ACC112 (cell line): ENCODE measurements around the gene SHROOM3.

Experiments
- H2AFZ ChIP-seq: fragments of 200-600 bp; sonication (generic); one replicate; pipeline ENCODE4 v1.6.0; 2017; ENCODE audit warnings: antibody characterized with exemption, low read length; ENCODE audit not compliant: unreplicated experiment
- H3K27ac ChIP-seq: fragments of 200-600 bp; sonication (generic); 2 replicates; pipeline ENCODE4 v1.5.1; 2014; ENCODE audit warnings: low read depth, mild to moderate bottlenecking, antibody characterized with exemption, low read length, moderate library complexity
- H3K27me3 ChIP-seq: fragments of 200-600 bp; sonication (generic); 2 replicates; pipeline ENCODE4 v1.6.1; 2014; ENCODE audit warnings: mild to moderate bottlenecking, antibody characterized with exemption, low read length, moderate library complexity, mixed read lengths; ENCODE audit not compliant: insufficient read depth
- H3K36me3 ChIP-seq: fragments of 200-600 bp; sonication (generic); 2 replicates; pipeline ENCODE4 v1.6.1; 2016; ENCODE audit warnings: mild to moderate bottlenecking, antibody characterized with exemption, low read length, moderate library complexity, mixed read lengths; ENCODE audit not compliant: insufficient read depth
- H3K4me1 ChIP-seq: fragments of 200-600 bp; sonication (generic); one replicate; pipeline ENCODE4 v1.6.1; 2016; ENCODE audit warnings: low read length, mixed read lengths; ENCODE audit not compliant: insufficient read depth, unreplicated experiment, control insufficient read depth
- H3K4me3 ChIP-seq: fragments of 200-600 bp; sonication (generic); 2 replicates; pipeline ENCODE4 v1.5.1; 2014; ENCODE audit warnings: mild to moderate bottlenecking, low read depth, low read length
- H3K79me2 ChIP-seq: fragments of 200-600 bp; sonication (generic); one replicate; pipeline ENCODE4 v1.6.0; 2016; ENCODE audit warnings: low read length; ENCODE audit not compliant: control insufficient read depth, unreplicated experiment, insufficient read depth

The SHROOM3 gene

DNA sequence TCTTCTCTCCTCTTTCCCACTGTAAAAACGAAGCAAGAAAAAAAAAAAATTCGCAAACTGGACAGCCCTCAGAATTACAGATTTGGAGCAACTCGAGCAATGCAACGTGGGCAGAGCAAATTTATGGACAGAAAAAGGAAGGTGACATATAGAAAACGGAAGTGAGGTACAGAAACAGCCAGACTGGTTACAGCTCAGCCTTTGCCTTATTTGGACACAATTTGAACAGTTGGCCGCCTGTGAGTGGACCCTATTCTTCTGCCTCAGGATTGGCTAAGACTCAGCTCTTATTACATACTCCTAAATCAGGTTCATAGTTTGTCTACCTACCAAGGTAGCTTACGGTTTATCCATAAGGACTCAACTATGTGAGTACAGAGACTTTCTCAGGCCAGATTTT lies 364.1 kb downstream of the SHROOM3 start:
- no peak overlapping the region for H2AFZ ChIP-seq
- no peaks in the 10 kb centered on the region for H3K27me3 ChIP-seq
- H3K4me3 ChIP-seq, result no peak overlapping the region
- no peaks in the 10 kb centered on the region for H3K36me3 ChIP-seq
- no peak overlapping the region for H3K27ac ChIP-seq
- H3K4me1 ChIP-seq, result peaks cover 9% of the 10 kb centered on the region
- no peaks in the 10 kb centered on the region for H3K79me2 ChIP-seq

- no peaks in the 10 kb centered on the region for H3K27me3 ChIP-seq
- H3K4me3 ChIP-seq, result no peak overlapping the region
- H2AFZ ChIP-seq, result no peak overlapping the region
- peaks cover 9% of the 10 kb centered on the region for H3K4me1 ChIP-seq
- H3K79me2 ChIP-seq, result no peaks in the 10 kb centered on the region
- no peaks in the 10 kb centered on the region for H3K36me3 ChIP-seq
- no peak overlapping the region for H3K27ac ChIP-seq
Measured at GRCh38 chr4:76799718-76800117, 364.7 kb downstream of the SHROOM3 start.

DNA sequence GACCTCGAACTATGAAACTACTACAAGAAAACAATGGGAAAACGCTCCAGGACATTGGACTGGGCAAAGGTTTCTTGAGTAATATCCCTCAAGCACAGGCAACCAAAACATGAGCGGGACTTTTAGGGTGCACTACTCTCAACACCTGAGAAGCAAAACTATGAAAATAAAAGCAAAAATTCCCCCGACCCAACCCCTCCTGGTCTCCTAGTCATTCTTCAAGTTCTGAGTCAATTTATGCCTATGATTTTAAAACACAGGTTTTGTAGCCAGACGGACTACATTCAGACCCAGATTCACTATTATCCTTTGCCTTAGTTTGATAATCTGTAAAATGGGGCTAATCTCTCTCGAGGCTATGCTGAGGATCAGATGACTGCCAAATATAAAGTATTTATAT lies 365.9 kb downstream of the SHROOM3 start:
- no peak overlapping the region for H2AFZ ChIP-seq
- H3K27ac ChIP-seq, result no peak overlapping the region
- no peaks in the 10 kb centered on the region for H3K79me2 ChIP-seq
- H3K27me3 ChIP-seq, result no peaks in the 10 kb centered on the region
- peaks cover 9% of the 10 kb centered on the region for H3K4me1 ChIP-seq
- H3K4me3 ChIP-seq, result no peak overlapping the region
- H3K36me3 ChIP-seq, result no peaks in the 10 kb centered on the region

GRCh38 chr4:76801621-76802235 lies 366.7 kb downstream of the SHROOM3 start:
- no peak overlapping the region for H3K27ac ChIP-seq
- H3K36me3 ChIP-seq, result no peaks in the 10 kb centered on the region
- H2AFZ ChIP-seq, result no peak overlapping the region
- H3K4me3 ChIP-seq, result no peak overlapping the region
- H3K4me1 ChIP-seq, result peaks cover 9% of the 10 kb centered on the region
- no peaks in the 10 kb centered on the region for H3K79me2 ChIP-seq
- H3K27me3 ChIP-seq, result no peaks in the 10 kb centered on the region

- no peaks in the 10 kb centered on the region for H3K79me2 ChIP-seq
- no peak overlapping the region for H2AFZ ChIP-seq
- H3K27ac ChIP-seq, result no peak overlapping the region
- H3K4me1 ChIP-seq, result peaks cover 9% of the 10 kb centered on the region
- no peaks in the 10 kb centered on the region for H3K36me3 ChIP-seq
- no peak overlapping the region for H3K4me3 ChIP-seq
- H3K27me3 ChIP-seq, result no peaks in the 10 kb centered on the region
Measured at GRCh38 chr4:76802236-76803021, 367.4 kb downstream of the SHROOM3 start.

DNA sequence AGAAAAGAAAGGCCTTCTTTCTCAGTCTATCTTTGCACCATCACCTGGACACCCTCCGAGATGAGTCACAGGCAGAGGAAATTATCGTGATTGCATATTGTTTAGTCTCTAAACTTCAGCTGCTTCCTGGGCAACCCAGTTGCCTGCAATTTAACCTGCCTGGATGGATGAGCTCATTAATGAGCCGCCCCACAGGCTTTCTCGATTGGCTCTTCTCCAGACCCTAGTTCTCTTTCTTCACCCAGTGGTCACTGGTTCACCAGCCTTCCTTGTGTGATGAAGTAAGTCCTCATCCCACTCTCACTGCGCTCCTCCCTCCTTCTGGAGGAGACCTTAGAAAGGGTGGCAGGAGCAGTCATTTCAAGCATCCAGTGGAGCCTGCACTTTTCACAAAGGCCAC lies 368.5 kb downstream of the SHROOM3 start:
- Histone ChIP-seq H3K27ac (no peak overlapping the region), H3K36me3 (no peaks in the 10 kb centered on the region), H3K79me2 (no peaks in the 10 kb centered on the region), H2AFZ (no peak overlapping the region), H3K27me3 (no peaks in the 10 kb centered on the region), H3K4me1 (peaks cover 9% of the 10 kb centered on the region), H3K4me3 (no peak overlapping the region)

- Histone ChIP-seq H3K27ac (no peak overlapping the region), H3K4me3 (no peak overlapping the region)
Measured at GRCh38 chr4:76804096-76804495, 369.1 kb downstream of the SHROOM3 start.

DNA sequence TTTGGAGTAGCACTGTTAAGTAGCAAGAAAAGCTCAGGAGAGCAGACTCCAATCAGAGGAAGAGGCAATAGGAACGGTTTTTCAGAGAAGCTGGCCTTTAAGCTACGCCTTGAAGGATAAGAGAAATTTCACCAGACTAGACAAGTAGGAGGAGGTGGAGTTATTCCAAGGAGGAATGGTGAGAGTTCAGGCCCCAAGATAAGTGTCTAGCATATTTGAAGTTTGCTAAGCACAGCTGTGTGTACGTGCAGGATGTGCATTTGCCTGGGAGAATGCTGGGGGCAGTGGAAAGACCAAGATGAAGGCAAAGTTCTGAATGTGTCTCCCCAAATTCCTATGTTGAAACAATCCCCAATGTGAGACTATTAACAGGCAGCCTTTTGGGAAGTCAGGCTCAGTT lies 371.3 kb downstream of the SHROOM3 start:
- H3K36me3 ChIP-seq, result no peaks in the 10 kb centered on the region
- no peak overlapping the region for H2AFZ ChIP-seq
- H3K27ac ChIP-seq, result no peak overlapping the region

More at GRCh38 chr4:76804096-76804495, 369.1 kb downstream of the SHROOM3 start:
- no peak overlapping the region for H2AFZ ChIP-seq
- H3K27me3 ChIP-seq, result no peaks in the 10 kb centered on the region
- H3K36me3 ChIP-seq, result no peaks in the 10 kb centered on the region
- H3K79me2 ChIP-seq, result no peaks in the 10 kb centered on the region
- peaks cover 9% of the 10 kb centered on the region for H3K4me1 ChIP-seq

DNA sequence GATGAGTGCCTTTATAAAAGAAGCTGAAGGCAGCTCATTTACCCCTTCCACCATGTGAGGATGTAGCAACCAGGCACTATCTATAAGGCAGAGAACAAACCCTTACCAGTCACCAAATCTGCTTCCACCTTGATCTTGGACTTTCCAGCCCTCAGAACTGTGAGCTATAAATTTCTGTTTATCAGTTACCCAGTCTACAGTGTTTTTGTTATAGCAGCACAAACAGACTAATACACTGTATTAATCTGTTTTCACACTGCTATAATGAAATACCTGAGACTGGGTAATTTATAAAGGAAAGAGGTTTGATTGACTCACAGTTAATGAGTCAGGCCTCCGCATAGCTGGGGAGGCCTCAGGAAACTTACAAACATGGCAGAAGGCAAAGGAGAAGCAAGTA lies 371.7 kb downstream of the SHROOM3 start:
- peaks cover 9% of the 10 kb centered on the region for H3K4me1 ChIP-seq
- no peak overlapping the region for H3K27ac ChIP-seq
- H2AFZ ChIP-seq, result no peak overlapping the region
- no peaks in the 10 kb centered on the region for H3K27me3 ChIP-seq
- no peak overlapping the region for H3K4me3 ChIP-seq
- no peaks in the 10 kb centered on the region for H3K36me3 ChIP-seq
- no peaks in the 10 kb centered on the region for H3K79me2 ChIP-seq

More for the DNA sequence above, 371.3 kb downstream of the SHROOM3 start:
- Histone ChIP-seq H3K27me3 (no peaks in the 10 kb centered on the region), H3K79me2 (no peaks in the 10 kb centered on the region), H3K4me3 (no peak overlapping the region), H3K4me1 (peaks cover 9% of the 10 kb centered on the region)

- H3K27me3 ChIP-seq, result no peaks in the 10 kb centered on the region
- H3K27ac ChIP-seq, result no peak overlapping the region
- H3K79me2 ChIP-seq, result no peaks in the 10 kb centered on the region
- no peak overlapping the region for H2AFZ ChIP-seq
- no peaks in the 10 kb centered on the region for H3K36me3 ChIP-seq
- H3K4me3 ChIP-seq, result no peak overlapping the region
- no peaks in the 10 kb centered on the region for H3K4me1 ChIP-seq
Measured at GRCh38 chr4:76809594-76810305, 374.7 kb downstream of the SHROOM3 start.
